ENCODE results near the gene PRKAG2.

- TF ChIP-seq CTCF (conservative IDR thresholded peaks at IDR 0.05; ENCODE audit: low read depth, low read length) (no peak), EZH2 (IDR thresholded peaks at IDR 0.05; ENCODE audit: low read length, unreplicated experiment) (no peak), EZH2phosphoT487 (IDR thresholded peaks at IDR 0.05; ENCODE audit: borderline replicate concordance, low read length) (no peak)
Measured at GRCh38 chr7:151900986-151901621, 24.2 kb upstream of the PRKAG2 start.

All from PC-3 (cell line).